GM23248 (cell line): Measurements from ENCODE around the gene ANXA8.

ENCODE experiments used
- EZH2 ChIP-seq: fragments of 200-600 bp; sonication (generic); IDR thresholded peaks from 2 replicates; pipeline ENCODE4 v1.6.1; 2018; ENCODE audit warnings: antibody characterized with exemption, mild to moderate bottlenecking; ENCODE audit not compliant: insufficient read depth, poor library complexity, severe bottlenecking
- EZH2phosphoT487 ChIP-seq: fragments of 200-600 bp; sonication (generic); IDR thresholded peaks from 2 replicates; pipeline ENCODE4 v1.6.1; 2018; ENCODE audit warnings: antibody characterized with exemption, moderate library complexity, mild to moderate bottlenecking, low read depth; ENCODE audit not compliant: insufficient read depth

DNA sequence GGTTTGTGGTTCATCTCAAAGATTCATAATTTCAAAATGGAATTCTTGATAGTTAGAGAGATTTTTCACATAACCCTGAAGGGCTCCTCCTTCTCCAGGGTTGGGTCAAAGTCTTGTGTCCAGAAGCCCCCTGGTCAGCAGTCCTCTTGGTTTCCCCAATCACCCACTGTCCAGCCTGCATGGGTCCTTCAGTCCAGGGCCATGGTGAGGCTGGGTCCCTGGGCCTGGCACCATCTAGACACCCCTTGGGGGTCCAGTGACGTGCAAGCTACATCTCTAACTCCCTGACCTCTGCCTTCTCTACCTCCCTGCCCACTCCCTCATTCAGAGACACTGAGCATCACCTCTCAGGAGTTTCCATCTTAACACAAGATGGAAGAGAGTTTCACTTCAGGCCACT is 26.1 kb downstream of the ANXA8 start:
- TF ChIP-seq EZH2phosphoT487 (no peak), EZH2 (no peak)
